ENCODE measurements around the gene ARID5A.

The ARID5A gene

DNA sequence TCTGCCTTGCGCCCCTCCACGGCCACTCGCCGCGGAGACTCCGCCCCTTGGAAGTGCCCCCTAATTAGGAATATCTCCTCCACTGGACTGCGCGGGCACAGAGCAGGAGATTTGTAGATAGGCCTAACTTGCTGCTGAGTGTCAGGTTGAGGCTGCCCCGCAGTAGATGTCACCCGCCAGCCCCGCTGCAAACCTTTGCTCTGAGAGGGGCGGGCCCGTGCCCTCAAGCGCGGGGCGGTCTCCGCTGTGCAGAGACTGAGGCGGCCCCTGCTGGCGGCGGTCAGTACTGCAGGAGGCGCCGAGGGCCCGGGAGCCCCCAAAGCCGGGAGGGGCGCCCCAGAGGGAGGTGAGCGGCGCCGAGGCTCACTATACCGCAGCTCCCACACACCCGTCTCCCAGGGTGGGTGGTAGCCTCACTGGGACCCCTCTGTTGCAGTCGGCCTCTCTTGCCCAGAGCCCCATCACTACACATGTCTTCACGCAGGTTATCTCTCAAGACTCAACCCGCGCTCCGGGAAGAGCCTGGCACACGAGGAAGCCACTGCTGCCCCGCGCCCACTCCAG is 28.5 kb upstream of the ARID5A start:
- DNase-seq, result peak; percentile 32 to 53

DNA sequence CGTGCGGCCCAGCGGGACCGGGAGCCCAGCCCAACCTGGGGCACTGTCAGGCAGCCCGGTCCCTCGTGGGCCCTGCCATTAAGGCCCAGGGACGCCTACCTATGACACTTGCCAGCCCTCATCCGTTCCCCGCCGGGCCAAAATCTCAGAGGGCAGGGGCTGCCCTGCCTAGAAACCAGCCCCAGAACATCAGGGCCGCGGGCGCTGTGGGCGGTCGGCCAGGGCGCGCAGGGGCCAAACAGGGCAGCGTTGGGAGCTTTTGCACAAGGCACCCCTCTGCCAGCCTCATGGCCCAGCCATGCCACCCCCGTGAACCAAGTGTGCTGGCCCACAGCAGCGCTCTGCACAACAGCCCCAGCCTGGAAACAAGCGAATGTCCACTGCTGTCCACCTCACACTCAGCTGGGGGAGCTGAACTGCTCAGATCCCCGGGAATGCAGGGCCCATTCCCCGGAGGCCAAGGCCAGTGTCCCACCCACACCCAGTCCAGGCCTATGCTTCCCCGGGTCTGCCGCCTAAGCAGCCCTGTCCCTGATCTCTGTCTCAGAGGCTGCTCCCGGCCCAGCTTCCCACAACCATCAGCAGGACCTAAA is 27.9 kb upstream of the ARID5A start:
- no peak for DNase-seq

DNA sequence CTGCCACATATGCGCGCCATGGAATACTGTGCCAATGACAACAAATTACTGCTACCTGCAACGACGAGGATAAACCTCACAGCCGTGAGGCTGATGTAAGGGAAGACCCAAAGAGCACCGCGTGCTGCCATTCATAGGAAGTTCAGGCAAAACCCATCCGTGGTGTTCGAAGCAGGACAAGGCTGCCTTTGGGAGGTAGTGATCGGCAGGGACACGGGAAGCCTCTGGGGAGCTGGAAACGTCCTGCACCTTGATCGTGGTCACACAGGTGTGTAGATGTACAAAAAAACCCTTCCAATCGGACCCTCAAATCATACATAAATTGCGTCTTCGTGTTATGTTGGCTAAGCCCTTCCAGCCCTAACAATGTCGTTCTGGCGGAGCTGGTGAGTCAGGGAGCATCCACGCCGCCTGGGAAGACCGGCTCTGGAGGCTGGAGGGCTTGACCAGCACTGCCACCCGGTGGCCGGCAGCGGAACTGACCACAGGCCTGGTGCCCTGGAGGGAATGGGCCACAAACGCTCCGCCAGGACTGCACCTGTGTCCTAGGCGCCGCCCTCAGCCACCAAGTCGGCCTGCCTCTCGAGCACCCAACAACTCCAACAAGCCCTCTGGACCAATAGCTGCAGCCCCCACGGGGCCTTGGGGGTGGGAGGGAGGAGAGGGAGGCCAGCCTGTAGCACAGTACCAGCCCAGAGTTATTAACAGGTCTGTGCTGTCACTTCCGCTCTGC is 27.3 kb upstream of the ARID5A start:
- DNase-seq, result peak; percentile 63 to 70

DNA sequence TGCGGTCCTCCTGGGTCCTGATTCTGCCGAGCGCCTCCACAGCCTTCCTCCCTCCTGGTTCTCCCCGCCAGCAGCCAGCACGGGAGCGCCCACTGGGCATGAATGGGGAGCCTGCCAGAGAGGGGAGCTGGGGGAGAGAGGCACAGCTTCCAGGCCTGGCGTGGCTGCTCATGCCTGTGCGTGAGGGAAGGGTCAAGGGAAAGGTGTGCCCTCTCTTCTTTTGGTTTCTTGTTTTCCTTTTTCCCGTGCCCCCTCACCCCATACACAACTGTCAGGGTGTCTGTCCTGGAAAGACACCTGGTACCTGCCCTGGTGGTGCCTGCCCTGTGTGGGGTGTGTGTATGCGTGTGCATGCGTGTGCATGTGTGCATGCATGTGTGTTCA is 26.7 kb upstream of the ARID5A start:
- DNase-seq, result no peak

DNA sequence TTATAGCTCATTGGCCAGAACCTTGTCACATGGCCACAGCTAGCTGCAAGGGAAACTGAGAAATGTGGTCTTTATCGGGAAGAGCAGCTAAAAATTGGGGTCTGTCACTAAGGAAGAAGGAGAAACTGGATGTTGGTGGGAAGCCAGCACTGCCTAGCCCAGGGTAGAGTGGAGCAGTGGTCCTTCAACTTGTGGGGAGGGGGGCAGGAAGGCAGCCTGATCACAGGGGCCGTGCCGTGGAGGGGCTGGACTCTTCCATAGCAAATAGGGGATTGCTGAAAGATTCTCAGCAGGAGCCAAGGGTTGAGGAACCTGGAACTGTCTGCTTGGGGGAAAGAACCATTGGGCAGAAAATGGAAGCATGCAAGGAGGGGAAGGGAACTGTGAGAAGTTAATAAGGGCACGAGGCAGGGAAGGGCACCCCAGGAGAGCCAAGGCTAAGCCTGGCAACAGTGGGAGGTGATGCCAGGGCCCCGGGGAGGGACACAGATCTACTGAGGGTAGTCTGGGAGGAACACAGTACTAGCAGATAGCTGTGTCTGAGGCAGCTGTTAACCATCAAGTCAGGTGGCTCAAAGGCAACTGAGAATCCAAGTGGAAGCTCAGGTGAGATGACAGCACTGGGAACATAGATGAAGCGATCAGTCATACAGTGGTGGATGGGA is 25.5 kb upstream of the ARID5A start:
- no peak for DNase-seq

DNA sequence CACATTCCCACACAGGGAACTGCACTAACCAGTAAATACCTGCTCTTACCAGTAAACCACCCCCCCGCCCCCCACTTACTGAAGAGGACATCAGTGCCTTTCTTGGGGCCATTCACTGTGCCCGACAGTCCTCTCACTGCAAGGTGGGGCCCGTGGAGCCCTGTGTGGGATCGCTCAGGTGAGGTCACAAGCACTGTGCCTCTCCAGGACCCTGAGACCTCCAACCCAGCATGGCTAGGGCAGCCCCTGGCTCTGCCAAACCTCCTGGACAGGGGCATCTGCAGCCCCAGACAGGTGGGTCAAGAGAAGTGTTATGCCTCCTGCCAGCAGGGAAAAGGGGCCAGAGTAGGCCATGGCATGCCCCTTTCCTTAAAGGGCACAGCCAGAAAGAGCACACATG is 24.7 kb upstream of the ARID5A start:
- DNase-seq, result no peak

DNA sequence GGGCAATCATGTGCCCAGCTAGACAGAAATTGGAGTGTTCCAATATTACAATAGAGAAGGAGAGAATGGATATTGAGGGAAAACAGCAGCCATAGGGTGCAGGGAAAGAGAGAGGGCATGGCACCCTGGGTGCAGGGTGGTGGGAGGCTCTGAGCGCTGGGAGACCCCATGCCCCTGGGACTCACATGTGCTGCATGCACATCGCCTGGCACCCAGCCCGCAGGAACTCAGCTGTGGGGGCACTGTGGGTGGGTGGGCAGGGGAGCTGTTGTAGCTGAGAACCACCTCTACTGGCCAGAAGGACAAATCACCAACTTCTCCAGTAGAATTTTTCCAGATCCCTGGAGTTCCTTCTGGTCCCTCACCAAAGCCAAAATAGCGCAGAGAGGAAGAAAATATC is 24.2 kb upstream of the ARID5A start:
- DNase-seq, result no peak

DNA sequence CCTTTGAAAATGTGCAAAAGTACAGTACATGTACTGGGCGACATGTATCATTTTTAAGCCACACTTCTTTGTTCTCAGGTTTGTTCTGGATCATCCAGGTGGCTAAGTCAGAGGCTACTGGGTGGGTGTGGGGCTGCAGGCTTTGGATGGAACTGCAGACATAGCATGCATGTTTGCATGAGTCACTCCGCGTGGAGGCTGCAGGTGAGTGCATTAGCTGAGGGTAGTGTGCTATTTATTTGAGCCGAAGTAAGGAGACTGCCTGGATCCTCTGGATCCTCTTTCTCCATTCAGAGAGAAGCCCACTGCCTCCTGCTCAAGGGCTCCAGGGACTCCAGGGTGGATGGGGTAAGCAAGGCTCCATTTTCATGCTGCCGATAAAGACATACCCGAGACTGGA is 22.0 kb upstream of the ARID5A start:
- no peak for DNase-seq

DNA sequence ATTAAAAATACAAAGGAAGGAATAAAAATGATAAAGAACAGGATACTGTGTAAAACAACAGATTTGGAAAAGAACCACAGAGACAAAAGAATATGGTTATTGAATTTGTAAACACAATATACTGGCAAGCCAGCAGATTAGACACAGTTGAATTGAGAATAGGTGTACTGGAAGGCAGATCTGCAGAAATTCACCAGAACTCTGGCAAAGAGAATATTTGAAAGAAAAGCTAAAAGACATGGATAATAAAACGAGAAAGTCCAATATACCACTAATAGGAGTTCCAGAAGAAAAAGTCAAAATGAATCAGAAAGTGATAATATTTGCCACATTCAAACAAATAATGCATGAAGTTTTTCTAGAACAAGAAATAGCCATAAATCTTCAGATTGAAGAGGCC is 19.5 kb upstream of the ARID5A start:
- DNase-seq, result no peak

DNA sequence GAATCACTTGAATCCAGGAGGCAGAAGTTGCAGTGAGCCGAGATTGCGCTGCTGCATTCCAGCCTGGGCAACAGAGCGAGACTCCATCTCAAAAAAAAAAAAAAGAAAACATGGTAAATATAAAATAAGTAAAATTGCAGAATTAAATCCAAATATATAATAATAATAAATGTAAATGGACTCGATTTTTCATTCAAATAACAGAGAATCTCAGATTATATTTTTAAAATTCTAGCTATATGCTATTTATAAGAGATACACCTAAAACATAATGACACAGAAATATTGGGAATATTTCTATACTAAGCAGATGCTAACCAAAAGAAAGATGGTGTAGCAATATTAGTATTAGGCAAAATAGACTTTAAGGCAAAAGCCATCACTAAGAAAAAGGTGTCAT is 16.3 kb upstream of the ARID5A start:
- DNase-seq, result no peak

DNA sequence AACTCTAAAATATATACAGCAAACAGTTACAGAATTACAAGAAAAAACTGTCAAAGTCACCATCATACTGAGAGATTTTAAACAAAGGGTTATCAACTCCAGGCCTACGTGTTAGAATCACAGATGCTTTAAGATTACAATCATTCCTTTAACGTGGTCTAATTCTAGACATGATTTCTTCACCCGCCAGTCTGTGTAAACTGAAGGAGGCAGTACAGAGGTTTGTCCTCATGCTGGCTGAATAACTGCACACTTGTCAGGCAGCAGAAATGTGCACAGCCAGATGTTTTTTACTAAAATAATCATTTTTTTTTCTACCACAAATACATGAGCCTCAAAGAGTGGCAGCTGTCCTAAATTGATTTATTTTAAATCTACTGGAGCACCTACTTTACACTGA is 15.9 kb upstream of the ARID5A start:
- DNase-seq, result no peak

DNA sequence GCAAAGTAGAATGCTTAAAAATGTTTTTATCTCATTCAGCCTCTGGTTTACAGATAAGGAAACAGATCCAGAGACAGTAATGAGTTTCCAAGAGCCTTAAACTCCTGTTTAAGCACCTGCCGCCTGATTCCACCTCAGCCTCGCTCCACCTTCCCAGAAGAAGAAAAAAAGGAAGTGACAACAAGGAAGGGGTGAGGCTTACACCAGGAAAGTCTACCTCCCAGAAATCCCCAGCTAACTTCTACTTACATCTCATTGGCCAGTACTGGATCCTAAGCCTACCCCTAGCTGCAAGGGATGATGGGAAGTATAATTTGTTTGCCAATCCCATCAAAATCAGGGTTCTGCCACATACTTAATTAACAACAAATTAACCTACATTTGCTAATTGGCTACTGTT is 15.3 kb upstream of the ARID5A start:
- DNase-seq, result no peak

DNA sequence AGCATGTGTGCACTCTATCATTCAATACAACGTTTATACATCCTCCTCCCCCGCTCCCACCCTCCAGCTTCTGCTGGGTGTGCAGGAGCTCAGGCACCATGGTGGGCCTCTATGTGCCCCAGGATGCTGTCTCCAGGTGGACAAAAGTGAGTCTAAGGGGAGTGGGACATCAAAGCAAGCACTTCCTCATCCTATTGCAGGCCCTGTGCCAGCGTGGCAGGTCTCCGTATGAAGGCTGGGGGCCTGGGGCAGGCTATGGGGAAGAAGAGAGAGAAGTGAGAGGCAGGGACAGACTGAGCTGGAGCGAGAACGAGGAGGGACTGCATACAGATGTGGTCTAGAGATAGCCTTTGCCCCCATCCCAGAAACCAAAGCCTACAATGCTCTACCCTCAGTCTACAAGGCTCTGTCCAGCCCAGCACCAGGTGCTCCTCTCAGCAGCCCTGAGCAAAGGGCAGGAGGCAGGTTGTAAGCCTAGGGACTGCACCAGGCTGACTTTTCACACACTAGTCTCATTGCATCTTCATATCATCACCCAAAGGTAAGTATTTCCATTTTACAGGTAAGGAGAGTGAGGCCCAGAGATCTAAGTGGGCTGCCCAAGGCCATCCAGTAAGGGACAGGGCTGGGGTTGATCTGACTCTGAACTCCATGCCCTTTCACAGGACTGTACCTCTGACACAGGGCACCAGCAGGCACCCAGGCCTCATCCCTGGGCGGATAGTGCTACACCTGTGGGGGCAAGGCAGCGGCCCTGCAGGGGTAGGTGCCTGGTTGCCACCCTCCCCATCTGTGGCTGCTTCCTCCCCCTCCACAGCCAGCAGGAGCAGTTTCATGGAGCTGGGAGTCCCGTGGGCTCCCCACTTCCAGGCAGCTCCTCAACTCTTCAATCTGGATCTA is 14.0 kb upstream of the ARID5A start:
- DNase-seq, result no peak

DNA sequence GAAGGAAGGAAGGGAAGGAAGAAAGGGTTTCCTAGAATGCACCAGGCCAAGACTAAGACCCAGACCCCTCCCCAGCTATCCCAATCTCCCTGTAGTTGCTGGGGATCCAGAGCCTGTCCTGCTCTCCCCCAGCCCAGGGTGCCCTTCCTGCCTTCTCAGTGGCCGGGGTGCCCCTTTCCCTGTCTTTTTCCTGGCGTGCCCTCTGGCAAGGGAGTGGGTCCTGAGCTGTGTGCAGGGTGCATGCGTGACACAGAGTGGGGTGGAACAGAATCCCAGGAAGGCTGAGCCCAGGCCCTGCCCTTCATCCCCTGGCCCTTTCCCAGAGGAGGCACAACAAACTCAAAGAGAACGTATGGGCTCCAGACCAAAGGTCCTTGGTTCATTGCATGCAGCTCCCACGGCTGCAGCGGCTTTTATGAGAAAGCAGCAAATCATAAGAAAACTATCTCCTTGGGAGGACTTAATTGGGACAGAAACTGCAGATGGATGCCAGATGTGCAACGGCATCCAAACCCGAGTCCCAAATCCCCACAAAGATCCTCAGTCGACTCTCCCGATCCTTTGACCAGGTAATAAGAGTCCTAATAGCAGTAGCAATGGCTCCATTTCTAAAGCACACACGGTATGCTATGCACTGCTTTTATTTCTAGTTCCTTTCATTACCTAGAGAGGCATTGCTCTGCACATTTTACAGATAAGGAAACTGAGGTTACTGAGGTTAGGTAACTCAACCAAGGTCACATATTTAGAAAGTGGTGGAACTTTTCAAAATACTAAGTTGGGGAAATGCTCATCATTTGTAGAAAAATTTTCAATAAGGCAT is 12.7 kb upstream of the ARID5A start:
- no peak for DNase-seq

DNA sequence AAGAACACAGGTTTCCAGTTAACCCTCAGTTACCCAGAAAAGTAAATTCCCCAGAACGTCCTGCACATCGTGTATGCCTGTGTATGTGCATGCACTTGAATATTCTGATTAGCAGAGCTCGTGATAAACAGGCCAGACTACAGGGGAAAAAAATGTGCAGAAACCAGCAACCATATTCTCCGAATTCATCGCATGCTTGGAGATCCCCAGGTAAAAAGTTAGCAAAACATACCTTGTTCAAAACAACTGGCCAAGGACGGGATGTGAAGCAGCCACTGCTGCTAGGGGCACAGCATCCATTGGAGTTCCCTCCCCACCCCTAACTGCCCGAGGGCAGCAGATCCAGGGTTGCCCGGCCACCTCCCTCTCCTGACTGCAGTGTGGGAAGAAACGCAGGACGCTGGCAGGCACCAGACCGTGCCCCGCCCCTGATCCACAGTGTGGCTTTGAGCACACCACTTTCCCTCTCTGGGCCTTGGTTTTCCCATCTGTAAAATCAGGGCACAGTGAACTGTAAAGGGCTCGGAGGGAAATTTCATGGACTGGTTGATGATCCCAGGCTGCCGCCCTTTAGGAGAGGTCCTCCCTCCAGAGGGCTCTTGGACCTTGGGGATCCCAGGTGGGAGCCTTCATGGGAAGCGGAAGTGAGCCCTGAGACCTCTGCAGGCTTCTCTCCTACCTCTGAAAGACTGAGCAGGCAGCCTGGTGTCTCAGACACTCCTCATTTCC is 11.9 kb upstream of the ARID5A start:
- DNase-seq, result no peak

DNA sequence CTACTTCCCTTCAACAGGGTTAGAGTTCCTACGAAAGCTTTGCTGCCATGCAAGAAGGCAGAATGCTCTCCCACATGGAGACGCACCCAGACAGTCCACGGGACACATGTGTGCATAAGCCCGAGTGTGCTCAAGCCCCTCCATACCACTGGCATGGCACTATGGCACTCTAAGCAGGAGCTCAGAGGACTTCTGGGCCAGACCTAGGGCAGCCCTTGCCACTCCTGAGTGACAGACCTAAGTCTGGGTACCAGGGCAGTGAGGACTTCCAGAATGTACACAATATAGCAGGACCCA is 11.4 kb upstream of the ARID5A start:
- no peak for DNase-seq

DNA sequence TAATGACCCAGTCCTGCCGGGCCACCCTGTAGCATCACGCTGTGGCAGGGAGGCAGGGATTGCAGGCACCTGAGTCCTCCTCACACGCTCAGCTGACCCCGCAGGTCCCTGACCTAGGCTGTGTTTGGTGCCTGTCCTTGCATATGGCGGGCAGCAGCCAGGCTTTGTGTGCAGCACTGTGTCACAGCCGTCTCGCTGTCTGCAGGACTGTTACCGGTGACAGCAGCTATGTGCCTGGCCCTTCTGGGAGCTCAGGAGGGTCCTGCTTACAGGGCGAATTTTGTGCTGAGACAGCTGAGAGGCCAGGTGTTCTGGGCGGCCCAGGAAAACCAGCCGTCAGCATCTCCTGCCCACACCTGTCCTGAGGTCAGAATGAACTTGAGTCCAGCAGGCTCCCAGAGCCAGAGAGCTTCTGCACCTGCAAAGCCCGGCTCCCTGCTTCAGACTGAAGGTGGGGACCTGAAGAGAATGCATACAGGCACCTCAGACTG is 10.4 kb upstream of the ARID5A start:
- no peak for DNase-seq

DNA sequence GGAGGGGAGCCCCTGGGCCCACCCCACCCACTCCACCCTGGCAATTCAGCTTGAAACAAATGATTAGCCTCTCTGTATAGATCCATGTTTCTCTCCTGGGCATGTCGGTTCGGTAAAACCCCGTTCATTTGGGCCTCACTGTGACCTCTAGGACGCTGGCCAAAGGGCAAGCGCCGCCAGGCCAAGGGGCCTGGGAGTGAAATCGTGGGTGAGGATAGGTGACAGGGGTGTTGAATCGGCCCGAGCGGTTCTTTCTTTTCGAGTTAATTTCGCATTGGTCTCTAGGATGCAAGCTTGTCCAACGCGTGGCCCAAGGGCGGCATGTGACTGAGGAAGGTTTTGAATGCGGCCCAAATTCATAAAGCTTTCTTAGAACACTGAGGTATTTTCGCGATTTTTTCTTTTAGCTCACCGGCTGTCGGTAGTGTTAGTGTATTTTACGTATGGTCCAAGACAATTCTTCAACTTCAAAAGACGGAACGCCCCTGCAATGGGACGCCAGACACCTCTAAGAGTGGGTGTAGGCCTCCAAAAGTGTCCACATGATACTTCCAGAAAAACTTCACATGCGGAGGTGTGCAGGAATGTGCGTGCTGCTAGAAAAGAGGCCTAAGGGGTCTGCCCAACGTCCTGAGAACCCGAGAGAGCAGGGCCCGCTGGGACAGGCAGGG is 9.8 kb upstream of the ARID5A start:
- DNase-seq, result no peak

DNA sequence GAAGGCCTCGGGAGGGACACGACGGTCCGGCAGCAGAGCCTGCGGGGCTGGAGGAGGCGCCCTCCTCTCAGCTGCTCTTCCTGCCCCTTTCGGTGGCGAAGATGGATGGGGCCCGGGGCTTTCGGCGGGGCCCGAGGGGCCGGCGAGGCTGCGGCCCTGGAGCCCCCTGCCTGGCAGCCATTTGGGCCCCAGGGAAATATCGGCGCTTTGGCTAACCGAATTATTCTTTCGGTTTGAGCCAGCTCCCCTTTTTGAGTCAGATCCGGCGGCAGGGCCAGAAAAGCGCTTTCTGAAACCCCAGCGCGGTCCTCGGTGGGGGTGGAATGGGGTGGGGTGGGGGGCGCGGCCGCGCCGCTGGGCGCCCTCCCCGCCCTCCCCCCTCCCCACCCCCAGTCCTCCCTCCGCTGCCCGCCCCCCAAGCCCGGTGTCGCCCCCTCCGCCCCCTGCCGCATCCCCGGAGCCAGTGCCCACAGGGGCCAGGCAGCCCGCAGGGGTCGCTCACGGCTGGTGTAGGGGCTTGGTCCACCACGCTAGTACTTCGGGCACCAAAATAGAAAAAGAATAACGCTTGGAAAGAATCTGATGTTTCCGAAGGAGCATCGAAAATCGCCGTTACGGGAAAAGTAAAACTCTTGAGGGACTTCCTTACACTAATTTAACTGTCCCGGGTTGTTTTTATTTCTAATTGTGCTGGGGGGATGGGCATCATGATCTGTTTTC is 9.1 kb upstream of the ARID5A start:
- peak in 1 of 2 donors; percentile 67 for DNase-seq

DNA sequence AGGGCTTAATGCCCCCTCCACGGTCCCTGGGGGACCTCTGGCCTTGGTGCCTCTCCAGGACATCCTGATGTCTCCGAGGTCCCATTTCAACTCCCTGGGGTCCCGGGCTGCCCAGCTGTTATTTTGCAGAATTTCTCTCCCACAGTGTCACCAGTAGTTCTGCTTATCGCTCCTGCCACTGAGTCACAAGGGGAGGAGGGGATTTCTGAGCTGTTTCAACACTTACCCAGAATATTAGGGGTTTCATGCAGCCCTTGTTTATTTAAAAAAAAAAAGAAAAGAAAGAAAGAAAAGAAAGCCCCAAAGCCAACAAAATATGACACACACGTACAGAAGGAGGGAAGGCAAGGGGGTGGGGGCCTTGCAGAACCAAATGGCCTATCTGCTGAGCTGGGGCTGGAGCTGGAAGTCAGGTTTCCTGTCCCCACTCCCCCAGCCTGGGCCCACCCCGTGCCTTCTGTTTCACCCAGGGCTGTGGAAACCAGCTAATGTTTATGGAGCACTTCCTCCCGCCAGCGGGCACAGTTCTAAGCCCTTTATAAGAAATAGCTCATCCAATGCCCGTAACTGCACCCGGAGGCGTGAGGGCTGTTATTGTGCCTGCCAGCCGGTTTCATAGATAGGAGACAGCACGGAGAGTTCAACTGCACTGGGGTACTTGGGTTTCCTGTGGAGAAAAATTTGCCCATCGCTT is 8.4 kb upstream of the ARID5A start:
- DNase-seq, result peak; percentile 67 to 85
